ENCODE results near the gene ENTPD1. TPM values are rescaled to one million over a fixed set of nuclear protein-coding genes. Genes with fewer than 3 reads are reported as not detected.

Gene ENTPD1
- total RNA-seq, 4 donors from 2014 or later, result 27.3 to 33.4 (median 31.4) TPM

DNA sequence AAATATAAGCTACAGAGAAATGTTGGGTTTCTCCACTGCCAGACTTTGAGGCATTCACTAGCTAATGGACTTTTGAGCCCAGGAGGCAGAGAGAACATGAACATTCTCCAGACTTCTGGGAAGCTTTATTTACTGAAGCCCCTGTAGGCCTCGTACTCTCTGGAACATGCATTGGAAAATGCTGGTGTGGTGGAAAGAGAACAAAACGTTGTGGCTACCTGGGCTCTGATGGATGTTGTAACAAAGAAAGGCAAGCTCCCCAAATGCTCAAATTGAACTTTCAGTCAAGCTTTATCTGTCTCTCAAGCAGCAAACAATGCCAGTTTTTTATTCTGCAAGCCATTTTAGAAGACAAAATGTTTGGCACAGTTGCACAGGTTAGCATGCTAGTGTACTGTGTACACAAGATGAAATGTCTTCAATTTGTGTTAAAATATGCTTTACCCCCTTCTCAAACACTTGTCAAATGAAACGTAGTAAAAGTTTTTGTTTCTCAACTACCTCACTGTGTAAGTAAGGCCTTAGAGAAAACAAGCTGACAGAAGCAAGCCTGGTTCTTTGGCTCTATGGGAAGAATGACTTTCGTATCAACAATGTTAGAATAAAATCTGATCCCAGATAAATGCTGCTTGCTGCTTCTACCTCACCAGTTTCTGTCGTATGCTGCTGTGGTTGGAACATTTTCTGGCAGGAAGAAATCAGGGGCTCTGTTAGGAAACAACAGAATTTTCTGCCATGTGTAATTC is 80.8 kb downstream of the ENTPD1 start:
- peaks cover 12 to 54% (median 51%) of the 10 kb centered on the region in 4 donors for H3K4me1 ChIP-seq

DNA sequence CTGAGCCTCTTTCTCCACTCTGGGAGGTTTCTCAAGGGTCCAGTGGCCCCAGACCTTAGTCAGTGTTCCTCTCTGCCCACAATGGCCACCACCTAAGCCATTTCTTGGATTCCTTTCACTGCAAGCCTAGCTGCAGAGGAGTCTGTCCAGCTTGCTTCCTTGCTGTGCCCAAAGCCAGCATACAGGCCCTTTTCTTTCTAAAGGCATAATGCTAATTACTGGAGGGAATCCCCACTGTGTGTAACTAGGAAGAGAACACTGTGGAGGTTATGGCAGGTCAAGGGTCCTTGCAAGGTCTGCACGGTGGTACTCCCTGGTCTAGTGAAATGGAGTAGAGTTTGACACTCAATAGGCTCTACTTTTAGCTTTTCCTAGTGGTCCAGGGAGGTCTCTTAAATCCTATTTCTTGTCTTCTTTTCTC is 81.4 kb downstream of the ENTPD1 start:
- H3K36me3 ChIP-seq, result no peaks in the 10 kb centered on the region
- H3K4me1 ChIP-seq, result peaks cover 15 to 54% (median 51%) of the 10 kb centered on the region in 4 donors
- 79% methylated on average over 1 of the region's 1 CpG for WGBS
- no peaks in the 10 kb centered on the region for H3K27me3 ChIP-seq
- peak overlapping the region; percentile 57 to 66 (median 59) for H3K27ac ChIP-seq (replicated peaks in 1 of 4)
- no peaks in the 10 kb centered on the region for H3K9me3 ChIP-seq
- intact Hi-C loops (cut with DNase I), result no loop called here
- no peak overlapping the region for H3K4me3 ChIP-seq
- DNase-seq (ENCODE audit: extremely low spot score), result no peak
- TF ChIP-seq EP300 (IDR thresholded peaks at IDR 0.05) (no peak), POLR2AphosphoS5 (IDR thresholded peaks at IDR 0.05) (no peak), POLR2A (IDR thresholded peaks at IDR 0.05; ENCODE audit: low read depth) (no peak)
- TF ChIP-seq, protein P1, sequence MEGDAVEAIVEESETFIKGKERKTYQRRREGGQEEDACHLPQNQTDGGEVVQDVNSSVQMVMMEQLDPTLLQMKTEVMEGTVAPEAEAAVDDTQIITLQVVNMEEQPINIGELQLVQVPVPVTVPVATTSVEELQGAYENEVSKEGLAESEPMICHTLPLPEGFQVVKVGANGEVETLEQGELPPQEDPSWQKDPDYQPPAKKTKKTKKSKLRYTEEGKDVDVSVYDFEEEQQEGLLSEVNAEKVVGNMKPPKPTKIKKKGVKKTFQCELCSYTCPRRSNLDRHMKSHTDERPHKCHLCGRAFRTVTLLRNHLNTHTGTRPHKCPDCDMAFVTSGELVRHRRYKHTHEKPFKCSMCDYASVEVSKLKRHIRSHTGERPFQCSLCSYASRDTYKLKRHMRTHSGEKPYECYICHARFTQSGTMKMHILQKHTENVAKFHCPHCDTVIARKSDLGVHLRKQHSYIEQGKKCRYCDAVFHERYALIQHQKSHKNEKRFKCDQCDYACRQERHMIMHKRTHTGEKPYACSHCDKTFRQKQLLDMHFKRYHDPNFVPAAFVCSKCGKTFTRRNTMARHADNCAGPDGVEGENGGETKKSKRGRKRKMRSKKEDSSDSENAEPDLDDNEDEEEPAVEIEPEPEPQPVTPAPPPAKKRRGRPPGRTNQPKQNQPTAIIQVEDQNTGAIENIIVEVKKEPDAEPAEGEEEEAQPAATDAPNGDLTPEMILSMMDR (IDR thresholded peaks at IDR 0.05), result no peak

More for the DNA sequence above, 80.8 kb downstream of the ENTPD1 start:
- Histone ChIP-seq H3K4me3 (no peak overlapping the region), H3K36me3 (no peaks in the 10 kb centered on the region), H3K27me3 (no peaks in the 10 kb centered on the region), H3K27ac (replicated peaks in 1 of 4) (peak overlapping the region; percentile 57 to 66 (median 59)), H3K9me3 (no peaks in the 10 kb centered on the region)
- no peak for DNase-seq (ENCODE audit: extremely low spot score)
- 26% methylated on average over 5 of the region's 5 CpGs for WGBS
- intact Hi-C loops (cut with DNase I), result no loop called here
- TF ChIP-seq EP300 (IDR thresholded peaks at IDR 0.05), result no peak
- TF ChIP-seq POLR2A (IDR thresholded peaks at IDR 0.05; ENCODE audit: low read depth), result no peak
- TF ChIP-seq, protein P1 (IDR thresholded peaks at IDR 0.05), result no peak
- no peak for TF ChIP-seq POLR2AphosphoS5 (IDR thresholded peaks at IDR 0.05)

DNA sequence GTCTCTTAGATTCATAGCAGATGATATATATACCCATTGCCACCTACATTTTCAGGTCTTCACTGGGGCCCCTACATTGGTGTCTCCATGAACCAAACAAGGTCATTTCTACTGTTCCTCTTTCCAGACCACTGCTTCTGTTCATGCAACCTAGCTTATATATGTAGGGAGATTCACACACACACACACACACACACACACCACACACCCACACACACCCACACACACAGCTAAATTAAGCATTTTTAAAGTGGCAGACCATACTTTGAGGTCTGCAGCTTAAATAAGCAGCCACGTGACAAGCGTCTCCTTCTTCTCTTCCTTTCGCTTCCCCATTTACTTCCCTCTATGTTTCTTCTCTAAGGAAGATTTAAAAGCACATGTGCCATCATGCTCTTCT is 81.8 kb downstream of the ENTPD1 start:
- no peak for DNase-seq (ENCODE audit: extremely low spot score)
- no peak overlapping the region for H3K4me3 ChIP-seq
- no peaks in the 10 kb centered on the region for H3K36me3 ChIP-seq
- H3K9me3 ChIP-seq, result no peaks in the 10 kb centered on the region
- peak overlapping the region in 3 of 4 donors; percentile 57 to 60 (median 58) for H3K27ac ChIP-seq (replicated peaks in 1 of 4)
- peaks cover 15 to 51% (median 49%) of the 10 kb centered on the region in 4 donors for H3K4me1 ChIP-seq
- 88% methylated on average over 3 of the region's 3 CpGs for WGBS
- intact Hi-C loops (cut with DNase I), result no loop called here
- H3K27me3 ChIP-seq, result no peaks in the 10 kb centered on the region
- TF ChIP-seq, protein P1 (IDR thresholded peaks at IDR 0.05), result no peak
- no peak for TF ChIP-seq POLR2A (IDR thresholded peaks at IDR 0.05; ENCODE audit: low read depth)
- TF ChIP-seq POLR2AphosphoS5 (IDR thresholded peaks at IDR 0.05), result no peak
- TF ChIP-seq EP300 (IDR thresholded peaks at IDR 0.05), result no peak

DNA sequence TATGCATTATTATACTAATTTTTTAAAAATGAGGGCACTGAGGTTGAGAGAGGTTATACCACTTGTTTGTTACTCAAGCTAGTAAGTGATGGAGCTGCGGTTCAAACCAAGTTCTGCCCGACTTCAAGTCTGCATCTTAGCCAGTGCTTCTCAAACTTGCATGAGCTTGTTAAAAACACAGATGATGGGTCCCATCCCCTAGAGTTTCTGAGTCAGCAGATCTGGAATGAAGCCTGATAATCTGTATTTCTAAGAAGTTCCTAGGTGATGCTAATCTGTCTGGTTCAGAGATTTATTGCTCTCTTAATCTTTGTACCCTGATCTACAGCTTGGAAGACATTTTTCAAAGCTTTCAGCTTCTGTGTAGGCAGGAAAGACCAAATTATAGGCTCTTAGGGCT is 84.2 kb downstream of the ENTPD1 start:
- Histone ChIP-seq H3K4me3 (no peak overlapping the region), H3K9me3 (no peaks in the 10 kb centered on the region), H3K27ac (replicated peaks in 1 of 4) (peak overlapping the region; percentile 70 to 72 (median 70)), H3K4me1 (peaks cover 7 to 41% (median 38%) of the 10 kb centered on the region in 4 donors), H3K36me3 (peaks cover 0 to 23% (median 10%) of the 10 kb centered on the region in 4 donors), H3K27me3 (no peaks in the 10 kb centered on the region)
- TF ChIP-seq POLR2AphosphoS5 (IDR thresholded peaks at IDR 0.05) (no peak), POLR2A (IDR thresholded peaks at IDR 0.05; ENCODE audit: low read depth) (no peak), EP300 (IDR thresholded peaks at IDR 0.05) (no peak)
- TF ChIP-seq, protein P1 (IDR thresholded peaks at IDR 0.05), result no peak
- intact Hi-C loops (cut with DNase I), result loop anchor here (5.0 kb wide), 2 partner anchors 83 to 148 kb away; partner anchors contain the start of genes ENTPD1 and TCTN3
- DNase-seq (ENCODE audit: extremely low spot score), result no peak
- WGBS, result 75% methylated on average over 2 of the region's 2 CpGs

Data from esophagus muscularis mucosa (tissue), 4 donors.